ENCODE measurements around the gene KLC1.
A peak's percentile ranks its signal among the peaks of the same experiment; 100 is the strongest.

The KLC1 gene

DNA sequence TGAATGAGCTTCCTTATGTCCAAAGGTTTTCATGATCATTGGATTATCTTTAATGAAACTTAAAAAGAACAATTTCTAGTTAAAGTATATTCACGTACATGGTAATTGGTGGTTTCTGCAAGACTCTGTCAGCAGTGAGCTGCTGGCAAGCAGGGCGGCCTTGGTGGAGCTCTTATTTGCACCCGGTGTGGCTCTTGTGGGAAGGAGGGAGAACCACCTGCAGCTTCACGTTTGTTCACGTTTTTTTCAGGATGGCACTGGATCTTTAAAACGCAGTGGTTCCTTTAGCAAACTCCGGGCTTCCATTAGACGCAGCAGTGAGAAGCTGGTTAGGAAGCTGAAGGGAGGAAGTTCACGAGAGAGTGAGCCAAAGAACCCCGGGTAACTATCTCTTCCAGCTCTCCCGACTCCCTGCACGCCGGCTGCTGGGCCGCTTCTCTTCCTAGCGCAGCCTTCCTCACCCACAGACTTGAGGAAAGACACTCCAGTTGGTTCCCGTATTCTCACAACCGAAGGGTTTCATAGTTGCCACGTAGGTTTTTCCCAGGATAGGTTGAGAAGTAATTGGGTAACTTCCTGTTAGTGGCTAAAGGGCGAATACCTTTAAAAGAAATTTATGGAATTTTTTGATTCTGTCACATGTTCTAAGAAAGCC lies 57.9 kb downstream of the KLC1 start:
- Histone ChIP-seq H3F3A (ENCODE audit: insufficient read depth) (peaks cover 28% of the 10 kb centered on the region), H3K4me3 (ENCODE audit: insufficient read depth, low read length, poor library complexity, severe bottlenecking) (no peak overlapping the region), H4K20me1 (ENCODE audit: low read depth, low read length) (no peaks in the 10 kb centered on the region), H3K36me3 (ENCODE audit: low read length) (peaks cover 9% of the 10 kb centered on the region; the same call in 1 of the 2 replicates), H3K9ac (ENCODE audit: low read length) (no peak overlapping the region), H3K27me3 (ENCODE audit: low read length) (no peaks in the 10 kb centered on the region), H3K9me3 (ENCODE audit: insufficient read depth, low read length) (no peaks in the 10 kb centered on the region), H3K79me2 (ENCODE audit: insufficient read depth, low read length) (no peaks in the 10 kb centered on the region), H3K4me2 (ENCODE audit: low read depth, low read length, poor library complexity, severe bottlenecking) (no peak overlapping the region), H2AFZ (ENCODE audit: low read depth, low read length, severe bottlenecking) (no peak overlapping the region), H3K9me2 (replicated peaks; ENCODE audit: insufficient read depth, low read length) (no peaks in the 10 kb centered on the region), H3K27ac (ENCODE audit: low read depth, low read length) (no peak overlapping the region)
- TF ChIP-seq, protein P1, sequence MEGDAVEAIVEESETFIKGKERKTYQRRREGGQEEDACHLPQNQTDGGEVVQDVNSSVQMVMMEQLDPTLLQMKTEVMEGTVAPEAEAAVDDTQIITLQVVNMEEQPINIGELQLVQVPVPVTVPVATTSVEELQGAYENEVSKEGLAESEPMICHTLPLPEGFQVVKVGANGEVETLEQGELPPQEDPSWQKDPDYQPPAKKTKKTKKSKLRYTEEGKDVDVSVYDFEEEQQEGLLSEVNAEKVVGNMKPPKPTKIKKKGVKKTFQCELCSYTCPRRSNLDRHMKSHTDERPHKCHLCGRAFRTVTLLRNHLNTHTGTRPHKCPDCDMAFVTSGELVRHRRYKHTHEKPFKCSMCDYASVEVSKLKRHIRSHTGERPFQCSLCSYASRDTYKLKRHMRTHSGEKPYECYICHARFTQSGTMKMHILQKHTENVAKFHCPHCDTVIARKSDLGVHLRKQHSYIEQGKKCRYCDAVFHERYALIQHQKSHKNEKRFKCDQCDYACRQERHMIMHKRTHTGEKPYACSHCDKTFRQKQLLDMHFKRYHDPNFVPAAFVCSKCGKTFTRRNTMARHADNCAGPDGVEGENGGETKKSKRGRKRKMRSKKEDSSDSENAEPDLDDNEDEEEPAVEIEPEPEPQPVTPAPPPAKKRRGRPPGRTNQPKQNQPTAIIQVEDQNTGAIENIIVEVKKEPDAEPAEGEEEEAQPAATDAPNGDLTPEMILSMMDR (IDR thresholded peaks at IDR 0.05; ENCODE audit: insufficient read depth, low read length, poor library complexity, severe bottlenecking), result no peak
- no peak for TF ChIP-seq EZH2phosphoT487 (conservative IDR thresholded peaks at IDR 0.05; ENCODE audit: low read length)

DNA sequence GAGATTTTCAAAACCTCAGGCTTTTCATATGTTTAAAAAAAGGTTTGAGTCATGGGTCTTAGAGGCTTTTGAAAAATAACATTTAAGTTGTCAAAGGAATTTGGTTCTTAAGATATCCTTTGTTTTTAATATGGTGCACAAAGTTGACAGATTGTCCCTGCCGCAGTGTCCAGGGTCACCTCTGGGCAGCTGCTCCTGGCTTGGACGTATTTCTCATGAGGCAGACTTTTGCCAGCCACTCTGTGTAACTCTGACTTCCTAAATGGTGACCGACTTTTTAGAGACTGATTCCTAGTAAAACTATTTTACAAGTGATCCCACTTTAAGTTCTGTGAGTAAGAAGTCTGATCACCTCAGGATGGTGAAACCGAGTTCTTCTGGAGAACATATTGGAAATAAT lies 58.7 kb downstream of the KLC1 start:
- H3K27ac ChIP-seq (ENCODE audit: low read depth, low read length), result 0 out of 2 replicates have a peak overlapping the region, but pooled peaks have one; percentile 6
- H3K9me2 ChIP-seq (replicated peaks; ENCODE audit: insufficient read depth, low read length), result no peaks in the 10 kb centered on the region
- no peak overlapping the region for H3K4me3 ChIP-seq (ENCODE audit: insufficient read depth, low read length, poor library complexity, severe bottlenecking)
- peaks cover 9% of the 10 kb centered on the region; the same call in 1 of the 2 replicates for H3K36me3 ChIP-seq (ENCODE audit: low read length)
- H3K27me3 ChIP-seq (ENCODE audit: low read length), result no peaks in the 10 kb centered on the region
- no peak overlapping the region for H2AFZ ChIP-seq (ENCODE audit: low read depth, low read length, severe bottlenecking)
- H3K9me3 ChIP-seq (ENCODE audit: insufficient read depth, low read length), result no peaks in the 10 kb centered on the region
- TF ChIP-seq, protein P1 (IDR thresholded peaks at IDR 0.05; ENCODE audit: insufficient read depth, low read length, poor library complexity, severe bottlenecking), result no peak
- no peak for TF ChIP-seq EZH2phosphoT487 (conservative IDR thresholded peaks at IDR 0.05; ENCODE audit: low read length)
- no peaks in the 10 kb centered on the region for H3K79me2 ChIP-seq (ENCODE audit: insufficient read depth, low read length)
- no peak overlapping the region for H3K4me2 ChIP-seq (ENCODE audit: low read depth, low read length, poor library complexity, severe bottlenecking)
- H3K9ac ChIP-seq (ENCODE audit: low read length), result no peak overlapping the region
- H4K20me1 ChIP-seq (ENCODE audit: low read depth, low read length), result no peaks in the 10 kb centered on the region
- H3F3A ChIP-seq (ENCODE audit: insufficient read depth), result peaks cover 36% of the 10 kb centered on the region

DNA sequence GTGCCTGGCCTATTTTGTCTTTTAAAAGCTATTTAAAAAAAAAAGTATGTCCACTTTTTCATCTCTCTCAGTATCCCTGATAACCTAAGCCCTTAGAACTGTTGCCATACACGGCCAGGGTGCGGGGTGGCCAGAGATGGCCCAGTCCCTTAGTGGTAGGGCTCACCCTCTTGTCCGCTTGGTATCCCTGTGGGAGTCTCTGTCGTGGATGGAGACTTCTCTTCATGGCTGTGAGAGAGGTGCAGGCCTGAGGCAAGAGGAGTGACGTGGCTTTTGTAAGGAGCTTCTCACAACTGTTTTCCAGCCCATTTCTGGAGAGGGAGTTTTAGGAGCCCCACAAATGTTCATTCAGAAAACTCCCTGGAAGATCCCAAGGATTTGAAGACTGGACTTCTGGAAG lies 59.4 kb downstream of the KLC1 start:
- Histone ChIP-seq H3K4me2 (ENCODE audit: low read depth, low read length, poor library complexity, severe bottlenecking) (peak overlapping the region; percentile 58), H3K36me3 (ENCODE audit: low read length) (peaks cover 5% of the 10 kb centered on the region; the same call in 1 of the 2 replicates), H3K79me2 (ENCODE audit: insufficient read depth, low read length) (no peaks in the 10 kb centered on the region), H3F3A (ENCODE audit: insufficient read depth) (peaks cover 42% of the 10 kb centered on the region), H3K9me3 (ENCODE audit: insufficient read depth, low read length) (no peaks in the 10 kb centered on the region), H3K27me3 (ENCODE audit: low read length) (no peaks in the 10 kb centered on the region), H2AFZ (ENCODE audit: low read depth, low read length, severe bottlenecking) (no peak overlapping the region), H3K27ac (ENCODE audit: low read depth, low read length) (peak overlapping the region; percentile 89), H3K9ac (ENCODE audit: low read length) (0 out of 2 replicates have a peak overlapping the region, but pooled peaks have one; percentile 51), H3K9me2 (replicated peaks; ENCODE audit: insufficient read depth, low read length) (no peaks in the 10 kb centered on the region), H4K20me1 (ENCODE audit: low read depth, low read length) (no peaks in the 10 kb centered on the region), H3K4me3 (ENCODE audit: insufficient read depth, low read length, poor library complexity, severe bottlenecking) (no peak overlapping the region)
- TF ChIP-seq EZH2phosphoT487 (conservative IDR thresholded peaks at IDR 0.05; ENCODE audit: low read length), result no peak

All from SU-DHL-6 (cell line).